Fibroblast of lung (primary cell): Measurements from ENCODE around the gene SLIT2.

Experiments
- EZH2 ChIP-seq: IDR thresholded peaks from 2 replicates; pipeline ENCODE4 v1.5.1; 2012; ENCODE audit warnings: low read length, control low read depth, mild to moderate bottlenecking; ENCODE audit errors: missing control alignments
- TF ChIP-seq, protein P1 (sequence below), 2 donors: IDR thresholded peaks in 1 of 2; conservative IDR thresholded peaks in 1 of 2; 1 replicate in 1 of 2; 2 replicates in 1 of 2; pipeline ENCODE4 v1.5.1; 2011 to 2012; ENCODE audit warnings: low read length in 2 of 2, control low read depth in 1 of 2, inconsistent platforms in 1 of 2, low read depth in 1 of 2, mild to moderate bottlenecking in 1 of 2

DNA sequence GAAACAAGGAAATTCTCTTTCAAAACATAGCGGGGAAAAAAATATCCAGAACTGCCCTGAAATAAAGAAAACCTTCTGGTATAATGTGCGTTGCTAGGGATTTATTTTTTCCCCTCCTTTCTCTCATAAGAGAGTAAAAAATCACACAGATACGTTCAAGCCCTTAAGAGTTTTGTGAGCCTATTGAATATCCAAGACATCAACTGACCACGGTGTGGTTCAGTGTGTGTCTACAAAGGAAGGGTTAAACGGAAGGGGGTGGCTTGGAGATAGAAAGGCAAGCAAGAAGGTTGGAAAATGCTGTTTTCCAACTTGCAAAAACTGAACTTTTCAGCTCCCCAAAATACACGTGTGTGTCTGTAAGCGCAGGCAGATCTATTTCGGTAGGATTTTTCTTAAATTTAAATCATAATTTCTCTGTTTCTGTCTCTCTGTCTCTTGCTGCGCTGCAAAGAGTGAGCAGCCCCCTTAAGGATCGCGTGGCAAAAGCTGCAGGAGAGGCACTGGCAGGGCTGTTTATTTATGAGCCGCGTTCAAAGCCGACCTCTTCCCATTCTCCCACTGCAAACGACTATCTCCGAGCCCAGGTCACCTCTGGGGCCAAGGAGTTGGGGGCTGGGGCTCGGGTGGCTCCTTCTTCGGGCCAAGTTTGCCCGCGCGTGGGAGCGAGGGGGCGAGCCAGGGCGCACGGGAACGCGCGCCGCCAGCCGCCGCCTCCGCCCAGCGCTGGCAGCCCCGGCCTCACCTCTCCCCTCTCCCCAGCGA is 492 bp upstream of the SLIT2 start:
- TF ChIP-seq, protein P1, sequence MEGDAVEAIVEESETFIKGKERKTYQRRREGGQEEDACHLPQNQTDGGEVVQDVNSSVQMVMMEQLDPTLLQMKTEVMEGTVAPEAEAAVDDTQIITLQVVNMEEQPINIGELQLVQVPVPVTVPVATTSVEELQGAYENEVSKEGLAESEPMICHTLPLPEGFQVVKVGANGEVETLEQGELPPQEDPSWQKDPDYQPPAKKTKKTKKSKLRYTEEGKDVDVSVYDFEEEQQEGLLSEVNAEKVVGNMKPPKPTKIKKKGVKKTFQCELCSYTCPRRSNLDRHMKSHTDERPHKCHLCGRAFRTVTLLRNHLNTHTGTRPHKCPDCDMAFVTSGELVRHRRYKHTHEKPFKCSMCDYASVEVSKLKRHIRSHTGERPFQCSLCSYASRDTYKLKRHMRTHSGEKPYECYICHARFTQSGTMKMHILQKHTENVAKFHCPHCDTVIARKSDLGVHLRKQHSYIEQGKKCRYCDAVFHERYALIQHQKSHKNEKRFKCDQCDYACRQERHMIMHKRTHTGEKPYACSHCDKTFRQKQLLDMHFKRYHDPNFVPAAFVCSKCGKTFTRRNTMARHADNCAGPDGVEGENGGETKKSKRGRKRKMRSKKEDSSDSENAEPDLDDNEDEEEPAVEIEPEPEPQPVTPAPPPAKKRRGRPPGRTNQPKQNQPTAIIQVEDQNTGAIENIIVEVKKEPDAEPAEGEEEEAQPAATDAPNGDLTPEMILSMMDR (conservative IDR thresholded peaks at IDR 0.05 in 1 of 2, IDR thresholded peaks at IDR 0.05 in 1 of 2; ENCODE audit: low read depth in 1 of 2, low read length in 2 of 2) = no peak
- TF ChIP-seq EZH2 = no peak
